ENCODE measurements around the gene ESRP2. TPM values are rescaled to one million over a fixed set of nuclear protein-coding genes. Genes with fewer than 3 reads are reported as not detected.

The ESRP2 gene
- total RNA-seq, 4 donors from 2014 or later: 0.17 to 2.1 (median 0.52) TPM

DNA sequence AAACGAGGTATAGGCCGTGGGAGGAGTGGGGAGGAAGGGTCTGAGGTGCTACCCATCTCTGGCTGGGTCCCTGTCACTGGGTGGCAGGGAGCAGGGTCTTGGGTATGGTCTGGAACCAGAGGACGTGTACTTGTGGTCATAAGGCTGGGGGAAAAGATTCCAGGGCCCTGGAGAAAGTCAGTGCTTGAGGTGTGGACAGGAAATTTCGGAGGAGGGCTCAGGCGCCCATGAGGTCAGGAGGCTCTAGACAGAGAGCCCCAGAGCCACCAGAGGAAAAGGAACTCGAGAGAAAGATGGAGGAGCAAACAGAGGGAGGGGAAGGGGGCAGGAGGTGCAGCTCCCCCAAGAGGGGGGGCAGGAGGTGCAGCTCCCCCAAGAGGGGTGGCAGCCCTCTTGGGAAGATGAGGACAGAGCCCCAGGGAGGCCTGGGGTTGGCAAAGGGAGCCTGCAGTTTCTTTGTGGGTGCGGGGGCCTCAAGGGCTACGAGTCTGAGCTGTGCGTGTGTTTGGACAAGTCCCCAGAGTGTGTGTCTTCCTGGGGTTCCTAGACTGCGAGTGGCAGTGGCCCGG, 27.7 kb upstream of the ESRP2 start:
- H3K27me3 ChIP-seq: no peaks in the 10 kb centered on the region
- intact Hi-C loops (cut with DNase I): loop anchor here (5.0 kb wide), 1 partner anchor 49 kb away; the partner anchor contains the start of genes PRMT7 and SLC7A6OS
- H3K4me1 ChIP-seq: peaks cover 34 to 53% (median 44%) of the 10 kb centered on the region in 4 donors
- H3K9me3 ChIP-seq: no peaks in the 10 kb centered on the region
- H3K36me3 ChIP-seq: peaks cover 11 to 40% (median 20%) of the 10 kb centered on the region in 4 donors
- TF ChIP-seq POLR2A (IDR thresholded peaks at IDR 0.05; ENCODE audit: low read depth) (no peak), EP300 (IDR thresholded peaks at IDR 0.05) (no peak), POLR2AphosphoS5 (IDR thresholded peaks at IDR 0.05) (no peak)
- TF ChIP-seq, protein P1, sequence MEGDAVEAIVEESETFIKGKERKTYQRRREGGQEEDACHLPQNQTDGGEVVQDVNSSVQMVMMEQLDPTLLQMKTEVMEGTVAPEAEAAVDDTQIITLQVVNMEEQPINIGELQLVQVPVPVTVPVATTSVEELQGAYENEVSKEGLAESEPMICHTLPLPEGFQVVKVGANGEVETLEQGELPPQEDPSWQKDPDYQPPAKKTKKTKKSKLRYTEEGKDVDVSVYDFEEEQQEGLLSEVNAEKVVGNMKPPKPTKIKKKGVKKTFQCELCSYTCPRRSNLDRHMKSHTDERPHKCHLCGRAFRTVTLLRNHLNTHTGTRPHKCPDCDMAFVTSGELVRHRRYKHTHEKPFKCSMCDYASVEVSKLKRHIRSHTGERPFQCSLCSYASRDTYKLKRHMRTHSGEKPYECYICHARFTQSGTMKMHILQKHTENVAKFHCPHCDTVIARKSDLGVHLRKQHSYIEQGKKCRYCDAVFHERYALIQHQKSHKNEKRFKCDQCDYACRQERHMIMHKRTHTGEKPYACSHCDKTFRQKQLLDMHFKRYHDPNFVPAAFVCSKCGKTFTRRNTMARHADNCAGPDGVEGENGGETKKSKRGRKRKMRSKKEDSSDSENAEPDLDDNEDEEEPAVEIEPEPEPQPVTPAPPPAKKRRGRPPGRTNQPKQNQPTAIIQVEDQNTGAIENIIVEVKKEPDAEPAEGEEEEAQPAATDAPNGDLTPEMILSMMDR (IDR thresholded peaks at IDR 0.05): no peak
- WGBS: 74% methylated on average over 5 of the region's 11 CpGs
- DNase-seq (ENCODE audit: extremely low spot score): no peak
- H3K27ac ChIP-seq (replicated peaks in 1 of 4): peak overlapping the region; percentile 97 to 99 (median 98)
- H3K4me3 ChIP-seq: peak overlapping the region; percentile 82 to 96 (median 88)

DNA sequence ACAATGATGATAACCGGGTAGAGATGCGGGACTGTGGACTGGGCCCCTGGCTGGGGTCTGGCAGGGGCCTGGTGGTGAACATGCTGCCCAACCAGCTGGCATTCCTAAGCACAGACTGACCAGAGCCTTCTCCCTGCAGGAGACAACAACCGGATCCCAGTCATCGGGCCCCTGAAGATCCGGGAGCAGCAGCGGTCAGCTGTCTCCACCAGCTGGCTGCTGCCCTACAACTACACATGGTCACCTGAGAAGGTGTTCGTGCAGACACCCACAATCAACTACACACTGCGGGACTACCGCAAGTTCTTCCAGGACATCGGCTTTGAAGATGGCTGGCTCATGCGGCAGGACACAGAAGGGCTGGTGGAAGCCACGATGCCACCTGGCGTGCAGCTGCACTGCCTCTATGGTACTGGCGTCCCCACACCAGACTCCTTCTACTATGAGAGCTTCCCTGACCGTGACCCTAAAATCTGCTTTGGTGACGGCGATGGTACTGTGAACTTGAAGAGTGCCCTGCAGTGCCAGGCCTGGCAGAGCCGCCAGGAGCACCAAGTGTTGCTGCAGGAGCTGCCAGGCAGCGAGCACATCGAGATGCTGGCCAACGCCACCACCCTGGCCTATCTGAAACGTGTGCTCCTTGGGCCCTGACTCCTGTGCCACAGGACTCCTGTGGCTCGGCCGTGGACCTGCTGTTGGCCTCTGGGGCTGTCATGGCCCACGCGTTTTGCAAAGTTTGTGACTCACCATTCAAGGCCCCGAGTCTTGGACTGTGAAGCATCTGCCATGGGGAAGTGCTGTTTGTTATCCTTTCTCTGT, 23.3 kb upstream of the ESRP2 start:
- Histone ChIP-seq H3K9me3 (no peaks in the 10 kb centered on the region), H3K36me3 (peaks cover 21 to 62% (median 50%) of the 10 kb centered on the region in 4 donors), H3K27me3 (no peaks in the 10 kb centered on the region), H3K4me3 (no peak overlapping the region), H3K27ac (replicated peaks in 1 of 4) (peak overlapping the region in 2 of 4 donors; percentile 68 to 69), H3K4me1 (peaks cover 22 to 34% (median 25%) of the 10 kb centered on the region in 4 donors)
- DNase-seq (ENCODE audit: extremely low spot score): no peak
- TF ChIP-seq POLR2AphosphoS5 (IDR thresholded peaks at IDR 0.05): no peak
- TF ChIP-seq POLR2A (IDR thresholded peaks at IDR 0.05; ENCODE audit: low read depth): no peak
- TF ChIP-seq, protein P1 (IDR thresholded peaks at IDR 0.05): no peak
- TF ChIP-seq EP300 (IDR thresholded peaks at IDR 0.05): no peak
- 89% methylated on average over 13 of the region's 27 CpGs for WGBS
- intact Hi-C loops (cut with DNase I): no loop called here

DNA sequence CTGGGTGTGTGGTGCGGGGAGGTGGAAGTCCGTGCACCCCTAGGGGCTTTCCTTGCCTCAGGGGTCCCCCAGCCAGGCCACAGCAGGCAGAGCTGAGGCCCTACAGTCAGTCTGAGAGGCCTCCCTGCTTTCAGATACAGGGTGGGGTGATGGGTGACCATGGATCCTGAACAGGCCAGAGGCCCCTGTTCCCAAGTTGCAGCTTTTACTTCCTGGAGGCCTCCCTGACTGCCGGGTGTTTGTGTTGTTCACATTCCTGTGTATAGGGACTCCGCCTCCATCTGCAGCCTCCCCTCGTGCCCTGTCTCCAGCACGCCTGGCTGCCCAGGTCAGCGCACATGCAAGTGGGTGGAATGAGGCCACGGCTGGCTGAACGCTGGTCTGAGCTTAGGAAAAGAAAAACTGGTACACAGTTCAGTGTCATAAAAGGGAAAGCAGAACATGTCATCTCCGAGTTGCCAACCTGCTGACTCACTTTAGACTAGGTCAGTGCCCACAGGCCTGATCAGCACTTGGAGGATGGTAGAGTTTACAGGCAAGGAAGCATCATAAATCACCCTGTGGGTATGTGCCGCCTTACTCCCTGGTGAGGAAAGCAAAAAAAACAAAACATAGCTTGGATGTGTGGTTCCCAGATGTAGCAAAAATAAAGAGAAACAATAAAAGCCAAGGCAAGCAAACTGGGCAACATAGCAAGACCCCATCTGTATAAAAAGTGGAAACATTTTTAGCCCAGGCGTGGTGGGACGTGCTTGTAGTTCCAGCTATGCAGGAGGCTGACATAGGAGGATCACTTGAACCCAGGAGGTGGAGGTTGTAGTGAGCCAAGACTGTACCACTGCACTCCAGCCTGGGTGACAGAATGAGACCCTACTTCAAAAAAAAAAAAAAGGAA, 22.2 kb upstream of the ESRP2 start:
- DNase-seq (ENCODE audit: extremely low spot score): no peak
- Histone ChIP-seq H3K4me1 (peaks cover 14 to 31% (median 16%) of the 10 kb centered on the region in 4 donors), H3K4me3 (no peak overlapping the region), H3K9me3 (no peaks in the 10 kb centered on the region), H3K27ac (replicated peaks in 1 of 4) (peak overlapping the region; percentile 61 to 73 (median 68)), H3K36me3 (peaks cover 21 to 72% (median 60%) of the 10 kb centered on the region in 4 donors), H3K27me3 (no peaks in the 10 kb centered on the region)
- intact Hi-C loops (cut with DNase I): no loop called here
- WGBS: 61% methylated on average over 11 of the region's 13 CpGs
- TF ChIP-seq POLR2AphosphoS5 (IDR thresholded peaks at IDR 0.05): peak in 1 of 2 donors; percentile 15
- TF ChIP-seq, protein P1 (IDR thresholded peaks at IDR 0.05): no peak
- TF ChIP-seq POLR2A (IDR thresholded peaks at IDR 0.05; ENCODE audit: low read depth): no peak
- TF ChIP-seq EP300 (IDR thresholded peaks at IDR 0.05): no peak

DNA sequence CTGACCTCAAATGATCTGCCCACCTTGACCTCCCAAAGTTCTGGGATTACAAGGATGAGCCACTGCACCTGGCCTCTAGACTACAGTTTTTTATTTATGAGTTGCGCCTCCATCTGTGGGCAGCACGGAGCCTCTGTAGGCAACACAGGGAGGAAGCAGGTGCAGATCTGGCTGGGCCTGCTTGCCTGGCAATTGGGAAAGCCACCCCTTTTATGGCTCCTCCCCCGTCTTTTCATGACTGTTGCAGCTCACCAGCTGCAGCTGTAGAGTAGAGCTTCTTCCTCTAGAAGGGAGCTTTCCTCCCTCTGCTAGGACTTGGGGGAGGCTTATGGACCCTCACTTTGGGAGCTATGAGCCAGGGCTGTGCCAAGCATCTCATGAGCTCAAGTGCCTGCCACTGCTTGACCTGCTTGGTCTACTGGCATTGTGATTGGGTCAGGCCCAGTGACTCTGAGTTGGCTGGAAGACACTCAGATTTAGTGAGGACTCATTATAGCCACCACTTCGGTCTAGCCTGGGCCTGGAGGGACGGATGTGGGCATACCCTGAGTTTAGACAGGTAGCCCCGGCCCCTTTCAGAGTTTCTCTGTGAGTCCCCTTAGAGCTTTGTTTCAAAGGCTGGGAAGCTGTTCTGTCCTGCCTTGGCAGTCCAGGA, 21.5 kb upstream of the ESRP2 start:
- peaks cover 21 to 80% (median 68%) of the 10 kb centered on the region in 4 donors for H3K36me3 ChIP-seq
- peak overlapping the region; percentile 61 to 73 (median 68) for H3K27ac ChIP-seq (replicated peaks in 1 of 4)

More for the DNA sequence above, 21.5 kb upstream of the ESRP2 start:
- DNase-seq (ENCODE audit: extremely low spot score): no peak
- Histone ChIP-seq H3K9me3 (no peaks in the 10 kb centered on the region), H3K27me3 (no peaks in the 10 kb centered on the region), H3K4me1 (peaks cover 14 to 39% (median 16%) of the 10 kb centered on the region in 4 donors), H3K4me3 (no peak overlapping the region)
- no peak for TF ChIP-seq POLR2A (IDR thresholded peaks at IDR 0.05; ENCODE audit: low read depth)
- TF ChIP-seq POLR2AphosphoS5 (IDR thresholded peaks at IDR 0.05): no peak
- TF ChIP-seq, protein P1 (IDR thresholded peaks at IDR 0.05): no peak
- TF ChIP-seq EP300 (IDR thresholded peaks at IDR 0.05): no peak
- intact Hi-C loops (cut with DNase I): no loop called here
- whole genome bisulfite sequencing: 77% methylated on average over 6 of the region's 6 CpGs
